K562 (cell line): ENCODE data around the gene ZNF768. TPM values are rescaled to one million over a fixed set of nuclear protein-coding genes. Genes with fewer than 3 reads are reported as not detected.

Experiments
- BDP1 ChIP-seq: IDR thresholded peaks from 3 replicates; pipeline ENCODE4 v1.6.1; 2011; ENCODE audit not compliant: insufficient read length, insufficient read depth
- CBX1 ChIP-seq: sonication (generic); IDR thresholded peaks from 2 replicates; pipeline ENCODE4 v1.6.1; 2016; ENCODE audit warnings: antibody characterized with exemption, low read depth, mild to moderate bottlenecking
- E2F4 ChIP-seq: sonication (generic); formaldehyde crosslinking; IDR thresholded peaks from 2 replicates; pipeline ENCODE4 v1.8.0; 2022; ENCODE audit warnings: mild to moderate bottlenecking, low read depth, missing genetic modification reagents
- E4F1 ChIP-seq: fragments of 250-450 bp; sonication (Bioruptor Pico); IDR thresholded peaks from 2 replicates; pipeline ENCODE4 v1.5.0; 2021; ENCODE audit warnings: mild to moderate bottlenecking, borderline replicate concordance
- FOSL1 ChIP-seq: fragments of 200-800 bp; sonication (Bioruptor generic); conservative IDR thresholded peaks from 2 replicates; pipeline ENCODE4 v1.6.1; 2016; ENCODE audit warnings: missing genetic modification characterization, missing compliant biosample characterization
- FOXA1 ChIP-seq: fragments of 450-650 bp; IDR thresholded peaks from 2 replicates; pipeline ENCODE4 v1.6.1; 2016; ENCODE audit warnings: mild to moderate bottlenecking, borderline replicate concordance
- GATA2 ChIP-seq: sonication (generic); formaldehyde crosslinking; IDR thresholded peaks from 2 replicates; pipeline ENCODE4 v1.4.0; 2020; ENCODE audit warnings: mild to moderate bottlenecking, missing genetic modification reagents
- MAFG ChIP-seq: fragments of 450-650 bp; conservative IDR thresholded peaks from 2 replicates; pipeline ENCODE4 v1.6.1; 2016; ENCODE audit warnings: missing genetic modification characterization, missing compliant biosample characterization
- MCM2 ChIP-seq: fragments of 450-650 bp; IDR thresholded peaks from 2 replicates; pipeline ENCODE4 v1.6.1; 2017; ENCODE audit warnings: low read depth, mild to moderate bottlenecking
- MXI1 ChIP-seq: IDR thresholded peaks from 2 replicates; pipeline ENCODE4 v1.6.1; 2011; ENCODE audit warnings: low read depth, mild to moderate bottlenecking, improper control_type of control experiment, low read length
- NFYB ChIP-seq: IDR thresholded peaks from 2 replicates; pipeline ENCODE4 v1.6.1; 2011; ENCODE audit warnings: mild to moderate bottlenecking, moderate library complexity; ENCODE audit not compliant: insufficient read length; ENCODE audit errors: extremely low read depth
- NR2F6 ChIP-seq: fragments of 450-650 bp; formaldehyde crosslinking; IDR thresholded peaks from 2 replicates; pipeline ENCODE4 v1.4.0; 2020; ENCODE audit warnings: mild to moderate bottlenecking
- PCBP1 ChIP-seq: fragments of 200-400 bp; formaldehyde crosslinking; IDR thresholded peaks from 2 replicates; pipeline ENCODE4 v1.6.1; 2018; ENCODE audit warnings: mild to moderate bottlenecking, low read depth, low read length; ENCODE audit not compliant: poor library complexity, severe bottlenecking
- PREB ChIP-seq: sonication (generic); formaldehyde crosslinking; IDR thresholded peaks from 2 replicates; pipeline ENCODE4 v1.8.1; 2023; ENCODE audit warnings: mild to moderate bottlenecking, missing genetic modification reagents
- PTTG1 ChIP-seq: fragments of 450-650 bp; IDR thresholded peaks from 2 replicates; pipeline ENCODE4 v1.6.1; 2016; ENCODE audit warnings: low read depth, mild to moderate bottlenecking, missing genetic modification characterization, missing compliant biosample characterization
- RAD21 ChIP-seq, 2 experiments: fragments of 250-450 bp in 1 of 2; fragments of 450-650 bp in 1 of 2; sonication (Bioruptor Pico) in 1 of 2; formaldehyde crosslinking in 1 of 2; IDR thresholded peaks in 1 of 2; conservative IDR thresholded peaks in 1 of 2; 2 replicates each; pipeline versions ENCODE4 v1.4.0 to v1.8.0; 2020 to 2022; ENCODE audit warnings: mild to moderate bottlenecking in 2 of 2, moderate library complexity in 1 of 2
- SNRNP70 ChIP-seq: fragments of 200-400 bp; formaldehyde crosslinking; optimal IDR thresholded peaks from 2 replicates; pipeline ENCODE3; 2017; ENCODE audit warnings: low read depth, low read length
- XRCC3 ChIP-seq: fragments of 450-650 bp; IDR thresholded peaks from 2 replicates; pipeline ENCODE4 v1.6.1; 2017; ENCODE audit warnings: mild to moderate bottlenecking, moderate library complexity
- ZBTB7A ChIP-seq: IDR thresholded peaks from 2 replicates; pipeline ENCODE4 v1.6.1; 2011; ENCODE audit warnings: low read depth, mild to moderate bottlenecking, low read length, moderate library complexity, borderline replicate concordance; ENCODE audit not compliant: control insufficient read depth
- ZC3H8 ChIP-seq: fragments of 450-650 bp; IDR thresholded peaks from 2 replicates; pipeline ENCODE4 v1.6.1; 2017
- ZFX ChIP-seq: sonication (generic); formaldehyde crosslinking; IDR thresholded peaks from 2 replicates; pipeline ENCODE4 v1.8.0; 2022; ENCODE audit warnings: mild to moderate bottlenecking, missing genetic modification reagents, moderate library complexity
- ZNF121 ChIP-seq: sonication (generic); formaldehyde crosslinking; conservative IDR thresholded peaks from 2 replicates; pipeline ENCODE4 v1.8.0; 2022; ENCODE audit warnings: missing genetic modification reagents
- ZNF263 ChIP-seq: sonication (generic); formaldehyde crosslinking; IDR thresholded peaks from 2 replicates; pipeline ENCODE4 v1.8.0; 2022; ENCODE audit warnings: mild to moderate bottlenecking, missing genetic modification reagents, borderline replicate concordance
- ZNF444 ChIP-seq: fragments of 250-450 bp; sonication (Bioruptor Pico); IDR thresholded peaks from 2 replicates; pipeline ENCODE4 v1.4.0; 2020; ENCODE audit warnings: mild to moderate bottlenecking, moderate library complexity
- ZNF445 ChIP-seq: fragments of 250-450 bp; sonication (Bioruptor Pico); IDR thresholded peaks from 2 replicates; pipeline ENCODE4 v1.4.0; 2020; ENCODE audit warnings: low read depth, mild to moderate bottlenecking, moderate library complexity
- ZNF76 ChIP-seq: fragments of 250-450 bp; sonication (Bioruptor Pico); IDR thresholded peaks from 2 replicates; pipeline ENCODE4 v1.4.0; 2020; ENCODE audit warnings: mild to moderate bottlenecking, moderate library complexity, borderline replicate concordance
- ZSCAN29 ChIP-seq: fragments of 450-650 bp; IDR thresholded peaks from 2 replicates; pipeline ENCODE4 v1.6.1; 2017
- polyA plus RNA-seq, 8 experiments: library from polyadenylated mRNA; depleted of rRNA in 4 of 8; stranded (reverse) in 5 of 8; unstranded in 3 of 8; fragments of >200 nt; fragmentation: Nextera tagmentation in 2 of 8; fragmentation: Illumina TruSeq in 1 of 8; extraction: Ambion mirVana in 2 of 8; extraction: Trizol in 1 of 8; gene quantifications; 2 replicates each; pipeline versions ENCODE4 v1.2.1 to v1.2.3, GENCODE V29; 2011 to 2014; ENCODE audit warnings: inconsistent platforms in 1 of 8, missing spikeins in 1 of 8
- total RNA-seq, 7 experiments: library from RNA; depleted of rRNA in 6 of 7; stranded (reverse); fragments of >200 nt in 6 of 7; fragmentation: Illumina TruSeq in 2 of 7; extraction: Trizol in 2 of 7; gene quantifications; 2 replicates each; pipeline versions ENCODE4 v1.2.1 to v1.2.3, GENCODE V29; 2011 to 2021; ENCODE audit warnings: low replicate concordance in 1 of 7

ZNF768 gene
- total and polyA plus RNA-seq, 9 of the 15 experiments (the other 6 are each of a cell fraction or from before 2014, with no cell fraction given), result 0.13 to 50.7 (median 26.9) TPM

GRCh38 chr16:30535106-30535776, 8.9 kb upstream of the ZNF768 start (continued):
- TF ChIP-seq ZNF263 (CRISPR knock-in tag), result no peak
- TF ChIP-seq MCM2, result no peak
- no peak for TF ChIP-seq RAD21 (CRISPR knock-in tag; conservative IDR thresholded peaks at IDR 0.05 in 1 of 2, IDR thresholded peaks at IDR 0.05 in 1 of 2)
- no peak for TF ChIP-seq CBX1
- no peak for TF ChIP-seq PREB (CRISPR knock-in tag)
- no peak for TF ChIP-seq ZNF76 (CRISPR knock-in tag)
- no peak for TF ChIP-seq ZNF445 (CRISPR knock-in tag)
- TF ChIP-seq GATA2 (CRISPR knock-in tag), result no peak
- TF ChIP-seq PTTG1, result no peak
- no peak; the same call in 1 of the 2 replicates for TF ChIP-seq FOSL1 (tag)
- TF ChIP-seq ZBTB7A, result no peak
- no peak for TF ChIP-seq E4F1 (CRISPR knock-in tag)
- TF ChIP-seq ZC3H8, result no peak
- no peak for TF ChIP-seq ZFX (CRISPR knock-in tag)
- 0 out of 2 replicates have a peak, but pooled peaks have one; percentile 59 for TF ChIP-seq E2F4 (CRISPR knock-in tag)
- no peak for TF ChIP-seq ZSCAN29
- no peak for TF ChIP-seq XRCC3
- TF ChIP-seq BDP1, result no peak
- TF ChIP-seq PCBP1, result no peak
- TF ChIP-seq MXI1, result no peak
- no peak for TF ChIP-seq NFYB
- no peak for TF ChIP-seq MAFG (tag)
- TF ChIP-seq NR2F6 (CRISPR knock-in tag), result no peak
- no peak for TF ChIP-seq ZNF444
- TF ChIP-seq FOXA1, result no peak
- TF ChIP-seq SNRNP70, result no peak
- no peak for TF ChIP-seq ZNF121 (CRISPR knock-in tag)
